ENCODE data around the gene MARCHF2.
"Not testable (repeated sequence)": the region's sequence is repeated elsewhere in the genome, so short reads cannot be mapped to it uniquely, and the experiment has no call there.

DNA sequence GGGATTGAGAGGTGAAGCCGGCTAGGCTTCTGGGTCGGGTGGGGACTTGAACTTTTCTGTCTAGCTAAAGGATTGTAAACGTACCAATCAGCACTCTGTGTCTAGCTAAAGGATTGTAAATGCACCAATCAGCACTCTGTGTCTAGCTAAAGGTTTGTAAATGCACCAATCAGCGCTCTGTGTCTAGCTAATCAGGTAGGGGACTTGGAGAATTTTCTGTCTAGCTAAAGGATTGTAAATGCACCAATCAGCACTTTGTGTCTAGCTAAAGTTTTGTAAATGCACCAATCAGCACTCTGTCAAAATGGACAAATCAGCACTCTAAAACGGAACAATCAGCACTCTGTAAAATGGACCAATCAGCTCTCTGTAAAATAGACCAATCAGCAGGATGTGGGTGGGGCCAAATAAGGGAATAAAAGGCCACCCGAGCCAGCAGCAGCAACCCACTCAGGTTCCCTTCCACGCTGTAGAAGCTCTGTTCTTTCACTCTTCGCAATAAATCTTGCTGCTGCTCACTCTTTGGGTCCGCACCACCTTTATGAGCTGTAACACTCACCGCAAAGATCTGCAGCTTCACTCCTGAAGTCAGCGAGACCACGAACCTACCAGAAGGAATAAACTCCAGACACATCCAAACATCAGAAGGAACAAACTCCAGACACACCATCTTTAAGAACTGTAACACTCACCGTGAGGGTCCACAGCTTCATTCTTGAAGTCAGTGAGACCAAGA is 33.8 kb upstream of the MARCHF2 start:
- TF ChIP-seq, protein P1, sequence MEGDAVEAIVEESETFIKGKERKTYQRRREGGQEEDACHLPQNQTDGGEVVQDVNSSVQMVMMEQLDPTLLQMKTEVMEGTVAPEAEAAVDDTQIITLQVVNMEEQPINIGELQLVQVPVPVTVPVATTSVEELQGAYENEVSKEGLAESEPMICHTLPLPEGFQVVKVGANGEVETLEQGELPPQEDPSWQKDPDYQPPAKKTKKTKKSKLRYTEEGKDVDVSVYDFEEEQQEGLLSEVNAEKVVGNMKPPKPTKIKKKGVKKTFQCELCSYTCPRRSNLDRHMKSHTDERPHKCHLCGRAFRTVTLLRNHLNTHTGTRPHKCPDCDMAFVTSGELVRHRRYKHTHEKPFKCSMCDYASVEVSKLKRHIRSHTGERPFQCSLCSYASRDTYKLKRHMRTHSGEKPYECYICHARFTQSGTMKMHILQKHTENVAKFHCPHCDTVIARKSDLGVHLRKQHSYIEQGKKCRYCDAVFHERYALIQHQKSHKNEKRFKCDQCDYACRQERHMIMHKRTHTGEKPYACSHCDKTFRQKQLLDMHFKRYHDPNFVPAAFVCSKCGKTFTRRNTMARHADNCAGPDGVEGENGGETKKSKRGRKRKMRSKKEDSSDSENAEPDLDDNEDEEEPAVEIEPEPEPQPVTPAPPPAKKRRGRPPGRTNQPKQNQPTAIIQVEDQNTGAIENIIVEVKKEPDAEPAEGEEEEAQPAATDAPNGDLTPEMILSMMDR (IDR thresholded peaks at IDR 0.05; ENCODE audit: poor library complexity, severe bottlenecking): not testable (repeated sequence)
- not testable (repeated sequence) for TF ChIP-seq POLR2AphosphoS5 (IDR thresholded peaks at IDR 0.05); SMC3 (conservative IDR thresholded peaks at IDR 0.05; ENCODE audit: poor library complexity); EZH2 (IDR thresholded peaks at IDR 0.05; ENCODE audit: borderline replicate concordance, insufficient read depth, low read length, poor library complexity, severe bottlenecking)

All from neural cell (in vitro differentiated cells).